NCI-H1092 treated with DMSO at 0.1 percent for 48 hours (cell line): ENCODE measurements around the gene WDR37.

Source experiments
- DNase-seq: peaks from one replicate; lab custom pipeline; 2025; lab: John Stamatoyannopoulos, UW

The WDR37 gene

DNA sequence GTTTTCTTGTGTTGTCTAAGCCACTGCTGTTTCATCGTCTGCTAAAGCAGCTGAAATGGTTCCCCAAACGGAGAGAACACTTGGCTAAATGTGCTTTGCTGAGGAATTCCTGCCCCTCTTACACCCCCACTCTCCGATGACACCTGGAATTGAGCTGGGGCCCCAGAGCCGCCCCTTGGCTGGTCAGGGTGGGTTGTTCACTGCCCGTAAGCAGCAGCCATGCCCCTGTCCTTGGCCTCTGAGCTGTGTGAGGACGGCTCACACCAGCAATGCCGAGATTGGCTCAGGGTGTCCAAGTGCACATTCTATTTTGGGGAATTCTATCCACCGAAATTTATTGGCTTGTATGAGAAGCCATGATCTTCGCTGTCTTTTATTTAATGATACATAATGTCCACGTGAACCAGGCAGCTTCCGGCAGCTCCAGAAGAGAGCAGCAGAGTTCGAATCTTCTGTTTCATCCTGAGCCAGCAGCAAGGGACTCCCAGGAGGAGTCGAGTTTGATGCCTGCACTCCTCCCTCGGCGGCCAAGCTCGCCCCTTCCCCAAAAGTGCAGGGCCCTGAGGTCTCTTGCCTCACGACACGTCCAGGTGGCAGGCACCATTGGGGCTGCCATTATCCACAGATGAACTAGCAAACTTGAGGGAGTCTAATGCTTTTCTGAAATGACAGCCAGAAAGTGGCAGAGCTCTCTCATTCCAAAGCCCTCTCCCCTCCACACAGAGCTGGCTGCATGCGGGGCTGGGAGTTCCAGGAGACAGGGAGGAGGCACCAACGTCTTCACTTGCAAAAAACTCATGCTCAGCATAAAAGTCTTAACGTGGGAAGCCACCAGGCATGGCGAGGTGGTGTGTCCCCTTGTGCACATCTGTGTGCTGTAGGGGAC, 114.0 kb downstream of the WDR37 start:
- DNase-seq = no peak

DNA sequence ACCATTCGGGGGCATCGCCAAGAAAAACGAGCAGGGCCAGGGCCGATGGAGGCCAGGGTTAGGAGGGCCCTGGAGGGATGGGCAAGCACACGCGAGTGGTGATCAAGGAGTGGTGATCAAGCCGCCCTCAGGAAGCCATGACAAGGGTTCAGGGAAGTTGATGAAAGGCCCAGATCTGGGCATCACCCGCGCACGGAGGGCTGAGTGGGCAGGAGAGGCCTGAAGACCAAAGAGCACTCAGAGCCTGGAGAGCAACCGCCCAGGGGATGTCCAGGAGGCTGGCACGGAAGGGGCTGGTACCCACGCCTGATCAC, 114.6 kb downstream of the WDR37 start:
- DNase-seq = no peak

- DNase-seq = no peak
Observed at GRCh38 chr10:1171182-1171581, 115.0 kb downstream of the WDR37 start.

DNA sequence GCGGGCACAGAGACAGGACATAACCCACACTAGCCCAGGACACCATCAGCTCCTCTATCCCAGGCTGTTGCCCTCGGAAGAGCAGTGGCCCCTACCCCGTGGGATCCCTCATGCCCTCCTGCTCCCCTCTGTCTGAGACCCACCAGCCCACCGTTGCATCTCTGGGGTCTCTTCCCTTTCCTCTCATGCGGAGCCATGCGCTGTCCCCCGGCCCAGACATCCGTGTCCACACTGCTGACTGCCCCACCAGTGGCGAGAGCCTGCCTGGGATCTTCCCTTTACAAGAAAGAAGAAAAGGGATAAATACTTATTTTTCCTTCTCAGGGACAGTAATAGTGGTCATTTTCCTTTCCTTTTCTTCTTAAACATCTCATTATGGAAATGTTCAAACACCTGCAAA, 115.4 kb downstream of the WDR37 start:
- no peak for DNase-seq

DNA sequence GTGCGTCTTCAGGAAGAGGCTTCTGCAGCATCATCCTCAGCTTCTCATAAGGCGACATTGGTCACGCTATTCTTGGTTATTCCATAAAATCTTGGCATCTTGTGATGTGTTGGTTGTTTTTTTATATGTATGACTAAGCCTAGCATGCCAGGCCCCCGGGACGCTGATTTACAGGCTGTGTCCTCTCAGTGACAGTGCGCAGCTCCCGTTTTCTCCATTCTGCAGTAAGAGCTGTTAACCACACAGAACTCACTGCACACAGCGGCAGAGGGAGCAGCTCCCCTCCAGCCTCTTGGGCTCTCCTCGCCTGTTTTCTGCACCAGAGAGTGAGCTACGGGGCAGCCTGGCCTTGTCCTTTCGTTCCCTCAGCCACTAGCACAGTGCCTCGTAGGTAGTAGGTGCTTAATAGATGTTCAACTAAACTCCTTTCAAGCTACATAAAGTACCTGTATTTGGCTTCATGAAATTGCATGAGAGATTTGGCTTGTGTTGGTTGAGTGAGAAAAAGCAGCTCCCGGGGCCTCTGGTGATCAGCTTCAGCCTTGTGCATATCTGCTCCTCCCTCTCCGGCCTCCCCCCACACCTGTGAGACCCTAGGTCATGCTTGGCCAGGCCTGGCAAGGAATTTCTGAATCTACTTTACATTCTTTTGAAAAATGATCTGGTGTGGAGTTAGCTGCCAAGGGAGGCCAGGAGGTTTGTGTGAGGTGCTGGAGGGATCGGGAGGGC, 116.2 kb downstream of the WDR37 start:
- no peak for DNase-seq

DNA sequence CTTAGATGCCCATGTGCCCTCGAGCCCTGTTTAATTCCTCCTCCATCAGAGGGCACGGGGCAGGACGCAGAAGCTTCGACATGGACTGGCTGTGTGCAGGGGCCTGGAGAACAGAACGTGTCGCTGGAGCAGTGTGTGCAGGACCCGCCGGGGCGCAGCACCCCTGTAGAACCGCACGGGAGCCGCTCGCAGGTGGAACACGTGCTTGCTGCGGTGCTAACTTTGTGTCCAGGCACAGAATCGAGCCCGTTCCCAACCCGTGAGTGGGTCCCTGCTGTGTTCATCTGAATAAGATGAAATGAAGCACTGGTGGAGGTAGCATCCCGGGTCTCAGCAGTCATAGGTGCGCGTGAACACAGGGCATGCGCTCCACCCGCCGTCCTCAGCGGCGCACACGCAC, 116.9 kb downstream of the WDR37 start:
- DNase-seq = no peak

DNA sequence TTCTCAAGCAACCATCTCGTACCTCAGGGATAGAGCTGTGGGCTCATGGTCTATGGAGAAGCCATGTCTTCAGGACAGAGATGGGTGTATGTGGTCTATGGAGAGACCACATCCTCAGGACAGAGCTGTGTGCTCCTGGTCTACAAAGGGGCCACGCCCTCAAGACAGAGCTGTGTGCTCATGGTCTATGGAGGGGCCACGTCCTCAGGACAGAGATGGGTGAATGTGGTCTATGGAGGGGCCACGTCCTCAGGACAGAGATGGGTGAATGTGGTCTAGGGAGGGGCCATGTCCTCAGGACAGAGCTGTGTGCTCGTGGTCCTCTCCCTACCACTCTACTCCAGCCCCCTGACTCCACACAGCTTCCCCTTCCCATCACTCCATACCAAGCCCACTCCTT, 117.8 kb downstream of the WDR37 start:
- no peak for DNase-seq

GRCh38 chr10:1175956-1176565, 119.9 kb downstream of the WDR37 start:
- DNase-seq = no peak

GRCh38 chr10:1177936-1178335, 121.8 kb downstream of the WDR37 start:
- no peak for DNase-seq

DNA sequence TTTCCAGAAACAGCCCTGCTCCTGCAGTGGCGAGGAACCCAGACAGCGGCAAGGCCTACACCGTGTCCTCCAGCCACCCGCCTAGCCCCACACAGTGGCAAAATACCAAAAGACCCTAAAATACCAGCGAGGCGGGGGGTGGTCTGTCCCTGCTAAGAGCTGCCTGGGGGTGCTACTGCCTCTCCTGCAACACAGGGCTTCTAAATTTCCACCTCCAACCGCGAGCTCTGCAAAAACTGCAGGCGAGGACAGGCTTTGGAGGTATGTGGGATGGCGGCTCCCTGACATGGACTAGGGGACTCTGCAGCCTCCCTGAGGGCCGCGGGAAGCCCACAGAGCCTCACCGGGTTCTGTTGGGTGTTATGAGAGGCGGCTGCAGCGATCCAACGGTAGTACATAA, 122.3 kb downstream of the WDR37 start:
- DNase-seq = no peak

DNA sequence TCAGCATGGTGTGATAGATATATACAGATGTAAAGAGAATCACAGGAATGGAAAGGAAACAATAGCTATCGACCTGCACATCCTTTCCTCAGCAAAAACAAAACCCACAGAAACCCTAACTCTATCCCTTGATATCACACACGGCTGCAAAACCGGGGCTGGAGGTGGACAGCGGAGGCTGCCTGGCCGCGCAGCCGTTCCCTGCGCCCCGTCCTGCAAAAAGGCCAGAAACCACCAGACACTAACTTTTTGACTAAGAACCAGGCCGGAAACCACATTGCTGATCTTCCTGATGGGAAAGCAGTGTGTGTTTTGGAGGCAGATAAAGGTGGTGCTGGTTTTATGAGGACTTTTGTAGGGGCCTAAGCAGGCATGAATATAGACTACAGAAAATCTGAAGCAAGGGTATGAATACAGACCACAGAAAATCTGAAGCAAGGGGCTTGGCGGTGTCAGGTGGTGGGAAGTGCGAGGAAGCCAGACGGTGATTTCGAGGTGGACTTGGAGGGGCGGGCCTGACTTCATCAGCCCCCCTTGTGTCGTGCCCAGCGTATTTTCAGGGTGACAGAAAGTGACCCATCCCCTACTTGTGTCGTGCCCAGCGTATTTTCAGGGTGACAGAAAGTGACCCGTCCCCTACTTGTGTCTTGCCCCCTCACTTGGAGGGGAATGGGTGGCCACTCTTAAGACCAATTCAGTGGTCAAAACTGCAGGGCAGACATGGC, 123.3 kb downstream of the WDR37 start:
- DNase-seq = no peak

GRCh38 chr10:1180071-1180730, 124.0 kb downstream of the WDR37 start:
- no peak for DNase-seq

DNA sequence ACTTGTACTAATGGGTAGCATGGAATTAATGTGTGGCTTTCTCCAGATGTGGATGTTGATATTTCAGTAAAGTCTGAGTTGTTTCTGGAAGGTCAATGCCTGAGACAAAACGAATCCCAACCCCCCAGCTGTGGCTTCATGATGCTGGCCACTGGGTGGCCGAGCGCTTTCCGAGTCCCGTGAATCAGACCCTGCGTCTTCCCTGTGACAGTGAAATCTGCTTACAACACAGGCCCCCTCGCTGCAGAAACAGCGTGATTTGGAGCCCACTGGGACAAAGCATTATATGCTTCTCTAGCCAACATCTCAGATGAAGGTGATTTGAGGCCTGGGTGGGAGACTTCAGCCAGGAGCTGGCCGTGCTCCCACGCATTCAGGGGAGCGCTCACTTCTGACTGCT, 124.7 kb downstream of the WDR37 start:
- DNase-seq = no peak
